ENCODE measurements around the gene TMEM14B. TPM values are rescaled to one million over a fixed set of nuclear protein-coding genes. Genes with fewer than 3 reads are reported as not detected.

Gene TMEM14B
- total and polyA plus RNA-seq, 9 of the 15 experiments (the other 6 are each of a cell fraction or from before 2014, with no cell fraction given), result 174 to 862 (median 263) TPM

- no peak for TF ChIP-seq ZFPM2 (CRISPR knock-in tag; IDR thresholded peaks at IDR 0.05)
- TF ChIP-seq HNRNPLL (IDR thresholded peaks at IDR 0.05; ENCODE audit: low read depth, low read length, poor library complexity, severe bottlenecking), result peak; percentile 88
- no peak for TF ChIP-seq PRMT5 (CRISPR knock-in tag; IDR thresholded peaks at IDR 0.05)
- peak; percentile 94 for TF ChIP-seq EGR1 (conservative IDR thresholded peaks at IDR 0.05)
- TF ChIP-seq CREB3 (tag; conservative IDR thresholded peaks at IDR 0.05; ENCODE audit: low read depth), result no peak
- TF ChIP-seq TSHZ1 (CRISPR knock-in tag; IDR thresholded peaks at IDR 0.05), result no peak
- 0 out of 4 replicates have a peak, but pooled peaks of 1 of the 2 experiments have one; percentile 43 for TF ChIP-seq TBL1XR1 (IDR thresholded peaks at IDR 0.05; ENCODE audit: low read length in 2 of 2)
- peak; percentile 98 for TF ChIP-seq NFIC (IDR thresholded peaks at IDR 0.05)
- TF ChIP-seq CBFA2T3 (IDR thresholded peaks at IDR 0.05), result peak; percentile 31; the same call in 1 of the 2 replicates
- TF ChIP-seq ZNF644 (tag; IDR thresholded peaks at IDR 0.05; ENCODE audit: low read depth), result no peak
- TF ChIP-seq ARID3A (IDR thresholded peaks at IDR 0.05; ENCODE audit: borderline replicate concordance, low read depth, low read length), result peak; percentile 18; the same call in 1 of the 2 replicates
- TF ChIP-seq OTX1 (CRISPR knock-in tag; IDR thresholded peaks at IDR 0.05), result 0 out of 2 replicates have a peak, but pooled peaks have one; percentile 39
- TF ChIP-seq BRCA1 (IDR thresholded peaks at IDR 0.05), result no peak
- no peak for TF ChIP-seq BRCA1 (CRISPR knock-in tag; IDR thresholded peaks at IDR 0.05)
- TF ChIP-seq ZNF830 (CRISPR knock-in tag; IDR thresholded peaks at IDR 0.05), result no peak
- TF ChIP-seq NFE2 (IDR thresholded peaks at IDR 0.05; ENCODE audit: low read depth), result peak; percentile 10; the same call in 1 of the 2 replicates
- peak; percentile 86 for TF ChIP-seq RBM25 (IDR thresholded peaks at IDR 0.05; ENCODE audit: low read depth, low read length, severe bottlenecking)
- TF ChIP-seq MTA2 (IDR thresholded peaks at IDR 0.05; ENCODE audit: low read depth), result no peak; the same call in 1 of the 2 replicates
- TF ChIP-seq ZNF174 (CRISPR knock-in tag; IDR thresholded peaks at IDR 0.05), result no peak
- TF ChIP-seq RNF219 (CRISPR knock-in tag; IDR thresholded peaks at IDR 0.05), result no peak
- peak; percentile 99 for TF ChIP-seq ZNF121 (CRISPR knock-in tag; conservative IDR thresholded peaks at IDR 0.05)
Measured at GRCh38 chr6:10747251-10747972, at the start of gene TMEM14B (continued).
